Mononuclear cell (primary cell): ENCODE measurements around the gene MYO1A. TPM values are rescaled to one million over a fixed set of nuclear protein-coding genes. Genes with fewer than 3 reads are reported as not detected.
"Not testable (repeated sequence)": the region's sequence is repeated elsewhere in the genome, so short reads cannot be mapped to it uniquely, and the experiment has no call there.

Source experiments
- H3K27me3 ChIP-seq: 2 replicates; pipeline ENCODE4 v1.6.0; 2011; ENCODE audit warnings: low read length, control low read depth; ENCODE audit not compliant: insufficient read depth
- H3K4me1 ChIP-seq: 2 replicates; pipeline ENCODE4 v1.5.1; 2011; ENCODE audit warnings: mild to moderate bottlenecking, low read length, control low read depth; ENCODE audit not compliant: insufficient read depth
- H3K4me3 ChIP-seq: 2 replicates; pipeline ENCODE4 v1.5.1; 2011; ENCODE audit warnings: mild to moderate bottlenecking, low read length, moderate library complexity
- H3K9me3 ChIP-seq: 2 replicates; pipeline ENCODE4 v1.5.1; 2011; ENCODE audit warnings: low read depth, mild to moderate bottlenecking, control low read depth, low read length
- total RNA-seq: library from RNA; depleted of rRNA; stranded (reverse); fragments of >200 nt; gene quantifications from one replicate; pipeline ENCODE4 v1.2.3, GENCODE V29; 2012

The MYO1A gene
- total RNA-seq, 1 donor: 0.31 TPM

GRCh38 chr12:57090490-57090889 is 40.6 kb upstream of the MYO1A start:
- Histone ChIP-seq H3K9me3 (no peaks in the 10 kb centered on the region), H3K4me3 (no peak overlapping the region), H3K27me3 (no peaks in the 10 kb centered on the region), H3K4me1 (peaks cover 61% of the 10 kb centered on the region)

- Histone ChIP-seq H3K9me3 (no peaks in the 10 kb centered on the region), H3K4me1 (peaks cover 57% of the 10 kb centered on the region), H3K4me3 (peak overlapping the region; percentile 58), H3K27me3 (no peaks in the 10 kb centered on the region)
These were observed 39.6 kb upstream of the MYO1A start for GRCh38 chr12:57089271-57090245.

GRCh38 chr12:57088354-57089270 is 38.7 kb upstream of the MYO1A start, which contains the start of gene NAB2:
NAB2 (plus strand) TSS chr12:57089114; CDS start chr12:57089272, 158 bp downstream.
- H3K4me3 ChIP-seq: peak within 1 kb of the TSS; percentile 91
- no peaks in the 10 kb centered on the region for H3K9me3 ChIP-seq
- H3K4me1 ChIP-seq: peaks cover 48% of the 10 kb centered on the region
- H3K27me3 ChIP-seq: no peaks in the 10 kb centered on the region

DNA sequence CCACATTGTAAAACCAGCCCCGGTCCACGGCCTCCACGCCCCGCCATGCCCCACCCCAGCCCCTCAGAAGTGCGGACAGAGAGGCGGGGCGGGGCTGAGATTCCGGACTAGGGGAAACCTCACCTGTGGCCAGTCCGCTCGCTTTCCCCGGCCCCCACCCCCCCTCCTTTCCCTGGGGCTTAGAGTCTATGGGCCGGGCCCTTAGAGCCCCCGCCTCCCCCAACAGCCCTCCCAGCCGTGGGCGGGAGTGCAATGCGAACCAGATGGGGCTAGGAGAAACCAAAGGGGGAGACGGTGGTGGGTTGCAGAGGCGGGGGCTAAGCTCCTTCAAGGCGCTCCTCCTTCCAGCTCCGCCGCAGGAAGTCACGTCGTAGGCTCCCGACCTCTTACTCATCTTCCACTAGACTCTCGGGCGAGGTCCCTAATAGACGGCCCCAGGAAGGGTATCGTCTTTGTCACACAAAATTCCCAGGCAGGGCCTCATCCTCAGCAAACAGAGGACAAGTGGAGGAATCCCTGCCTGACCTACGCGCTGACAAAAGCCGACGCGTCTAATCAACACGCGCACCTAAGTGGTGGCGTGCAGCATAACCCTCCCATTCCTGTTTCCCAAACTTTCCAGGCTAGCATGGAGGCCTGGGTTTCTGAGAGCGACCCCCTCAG is 37.9 kb upstream of the MYO1A start:
- no peaks in the 10 kb centered on the region for H3K9me3 ChIP-seq
- peaks cover 44% of the 10 kb centered on the region for H3K4me1 ChIP-seq
- H3K4me3 ChIP-seq: peak overlapping the region; percentile 91
- H3K27me3 ChIP-seq: no peaks in the 10 kb centered on the region

- no peaks in the 10 kb centered on the region for H3K27me3 ChIP-seq
- peaks cover 42% of the 10 kb centered on the region for H3K4me1 ChIP-seq
These were observed 37.2 kb upstream of the MYO1A start for GRCh38 chr12:57087010-57087690.

GRCh38 chr12:57086493-57087009 is 36.6 kb upstream of the MYO1A start:
- H3K4me3 ChIP-seq: peak overlapping the region; percentile 91
- no peaks in the 10 kb centered on the region for H3K9me3 ChIP-seq
- H3K4me1 ChIP-seq: peaks cover 40% of the 10 kb centered on the region
- no peaks in the 10 kb centered on the region for H3K27me3 ChIP-seq

More at GRCh38 chr12:57087010-57087690, 37.2 kb upstream of the MYO1A start:
- Histone ChIP-seq H3K9me3 (no peaks in the 10 kb centered on the region), H3K4me3 (peak overlapping the region; percentile 91)

- Histone ChIP-seq H3K4me3 (no peak overlapping the region), H3K9me3 (no peaks in the 10 kb centered on the region), H3K4me1 (peaks cover 37% of the 10 kb centered on the region), H3K27me3 (no peaks in the 10 kb centered on the region)
These were observed 36.1 kb upstream of the MYO1A start for GRCh38 chr12:57085999-57086492.

GRCh38 chr12:57080855-57081254 is 30.9 kb upstream of the MYO1A start:
- Histone ChIP-seq H3K9me3 (no peaks in the 10 kb centered on the region), H3K27me3 (no peaks in the 10 kb centered on the region), H3K4me1 (peaks cover 23% of the 10 kb centered on the region), H3K4me3 (no peak overlapping the region)

DNA sequence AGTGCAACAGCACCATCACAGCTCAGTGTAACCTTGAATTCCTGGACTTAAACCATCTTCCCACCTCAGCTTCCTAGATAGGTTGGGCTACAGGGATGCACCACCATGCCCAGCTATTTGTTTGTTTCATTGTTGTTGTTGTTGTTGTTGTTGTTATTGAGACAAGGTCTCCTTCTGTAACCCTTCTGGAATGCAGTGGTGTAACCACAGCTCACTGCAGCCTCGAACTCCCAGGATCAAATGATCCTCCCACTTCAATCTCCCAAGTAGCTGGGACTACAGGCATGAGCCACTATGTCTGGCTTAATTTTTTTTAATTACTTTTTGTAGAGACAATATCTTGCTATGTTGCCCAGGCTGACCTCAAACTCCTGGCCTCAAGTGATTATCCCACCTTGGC is 29.9 kb upstream of the MYO1A start:
- Histone ChIP-seq H3K27me3 (no peaks in the 10 kb centered on the region), H3K4me1 (peaks cover 20% of the 10 kb centered on the region), H3K9me3 (no peaks in the 10 kb centered on the region), H3K4me3 (no peak overlapping the region)

DNA sequence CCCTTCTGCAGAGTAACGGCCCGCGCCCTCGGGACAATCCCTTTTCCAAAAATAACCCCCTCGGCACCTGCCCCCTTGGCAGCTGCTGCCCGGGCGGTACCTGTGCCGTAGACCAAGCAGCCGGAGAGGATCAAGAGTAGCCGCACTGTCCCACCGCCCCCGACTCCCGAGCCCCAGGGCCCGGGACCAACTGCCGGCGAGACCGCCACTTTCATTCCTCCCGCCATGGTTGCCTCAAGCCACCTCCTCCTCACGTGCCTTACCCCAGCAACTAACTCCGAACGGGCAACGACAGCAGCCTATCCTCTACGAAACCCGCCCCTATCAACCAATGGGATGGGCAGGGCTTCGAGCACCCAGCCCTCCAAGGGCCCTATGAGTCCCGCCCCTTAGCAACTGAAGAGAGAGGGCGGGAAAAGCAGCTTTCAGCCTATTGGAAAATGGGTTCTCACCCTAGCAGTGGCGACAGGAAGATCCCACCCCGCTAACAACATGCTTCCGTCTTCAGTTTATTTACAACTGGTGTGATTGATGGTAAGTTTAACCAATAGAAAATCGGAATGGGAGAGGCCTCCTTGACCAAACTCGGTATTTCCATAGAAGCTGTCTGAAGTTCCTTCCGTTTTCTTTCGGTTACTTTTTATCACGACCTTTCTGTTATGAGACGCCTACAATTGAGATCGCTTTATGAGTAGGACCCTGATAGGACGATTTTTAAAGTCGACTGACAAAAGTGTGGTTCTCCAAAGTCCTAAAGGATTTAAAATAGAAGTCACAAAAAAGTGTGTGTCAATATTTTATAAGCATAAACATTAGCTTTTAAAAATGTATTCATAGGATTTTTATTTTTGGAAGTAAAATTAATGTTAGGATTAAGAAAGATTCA is 28.8 kb upstream of the MYO1A start, which contains the start of gene NEMP1:
TSS of gene NEMP1 (minus strand) at position 273 of the 886 bp plus-strand sequence. CDS start at position 227, 46 bp downstream.
- H3K9me3 ChIP-seq: no peaks in the 10 kb centered on the region
- H3K4me1 ChIP-seq: peaks cover 20% of the 10 kb centered on the region
- H3K4me3 ChIP-seq: peak within 1 kb of the TSS; percentile 80
- H3K27me3 ChIP-seq: no peaks in the 10 kb centered on the region

DNA sequence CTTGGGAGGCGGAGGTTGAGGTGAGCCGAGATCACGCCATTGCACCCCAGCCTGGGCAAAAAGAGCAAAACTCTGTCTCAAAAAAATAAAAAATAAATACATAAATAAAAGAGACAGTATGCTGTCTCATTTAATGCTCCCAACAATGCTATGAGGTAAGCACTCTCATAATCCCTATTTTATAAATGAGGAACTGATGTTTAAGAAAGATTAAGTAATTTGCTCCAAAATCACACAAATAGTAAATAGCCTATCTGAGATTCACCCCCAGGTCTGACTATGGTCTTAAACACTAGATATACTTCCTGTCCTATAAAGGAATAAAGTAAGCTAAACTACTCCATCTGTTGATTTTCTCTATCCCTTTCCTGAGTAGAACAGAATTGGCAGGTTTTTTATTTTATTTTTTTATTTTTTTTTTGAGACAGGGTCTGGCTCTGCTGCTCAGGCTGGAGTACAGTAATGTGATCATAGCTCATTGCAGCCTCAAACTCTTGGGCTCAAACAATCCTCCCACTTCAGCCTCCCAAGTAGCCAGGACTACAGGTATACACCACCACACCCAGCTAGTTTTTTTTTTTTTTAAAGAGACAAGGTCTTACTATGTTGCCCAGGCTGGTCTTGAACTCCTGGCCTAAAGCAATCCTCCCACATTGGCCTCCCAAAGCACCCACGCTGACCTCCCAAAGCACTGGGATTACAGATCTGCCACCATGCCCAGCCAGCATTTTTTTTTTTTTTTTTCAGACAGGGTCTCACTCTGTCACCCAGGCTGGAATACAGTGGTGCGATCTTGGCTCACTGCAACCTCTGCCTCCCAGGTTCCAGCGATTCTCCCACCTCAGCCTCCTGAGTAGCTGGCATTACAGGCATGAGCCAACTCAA is 23.9 kb upstream of the MYO1A start:
- H3K9me3 ChIP-seq, H3K4me3 ChIP-seq, H3K27me3 ChIP-seq: not testable (repeated sequence)
- H3K4me1 ChIP-seq: peaks cover 23% of the 10 kb centered on the region

GRCh38 chr12:57072661-57073060 is 22.7 kb upstream of the MYO1A start:
- H3K4me1 ChIP-seq: peaks cover 17% of the 10 kb centered on the region
- no peaks in the 10 kb centered on the region for H3K27me3 ChIP-seq
- H3K9me3 ChIP-seq: no peaks in the 10 kb centered on the region
- no peak overlapping the region for H3K4me3 ChIP-seq
